ENCODE results near the gene KIF26B.

The KIF26B gene

DNA sequence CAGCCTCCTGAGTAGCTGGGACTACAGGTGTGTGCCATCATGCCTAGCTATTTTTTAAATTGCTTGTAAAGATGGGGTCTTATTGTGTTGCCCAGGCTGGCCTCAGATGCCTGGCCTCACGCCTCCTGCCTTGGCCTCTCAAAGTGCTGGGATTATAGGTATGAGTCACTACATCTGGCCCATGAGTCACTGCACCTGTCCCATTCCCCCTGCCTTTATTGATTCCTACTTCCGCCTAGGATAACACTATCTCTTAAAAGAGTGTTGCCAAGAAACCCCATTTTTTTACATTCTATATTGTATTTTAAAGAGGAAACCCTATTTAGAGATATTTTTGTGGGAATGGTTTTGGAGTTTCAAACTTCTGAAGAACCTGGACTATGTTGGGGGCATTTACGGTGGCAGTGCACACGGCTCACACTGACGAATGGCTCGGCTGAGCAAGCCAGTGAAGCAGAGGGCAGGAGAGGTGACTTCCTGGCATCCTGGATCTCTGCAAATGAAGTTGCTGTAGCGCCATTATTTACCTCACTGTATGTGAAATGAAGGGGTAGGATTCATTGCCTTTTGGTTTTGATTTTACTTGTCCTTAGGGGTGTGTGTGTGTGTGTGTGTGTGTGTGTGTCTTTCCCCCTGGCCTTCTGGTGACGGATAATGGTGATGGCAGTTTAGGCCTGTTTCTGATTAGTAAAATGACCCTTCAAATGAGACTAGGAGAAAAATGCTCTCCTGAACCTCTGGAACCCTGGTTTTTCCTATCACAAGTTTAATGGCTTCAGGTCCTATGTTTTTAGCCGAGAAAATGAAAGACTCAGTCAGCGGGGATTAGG lies 22.5 kb downstream of the KIF26B start:
- no peaks in the 10 kb centered on the region for H3K4me1 Mint-ChIP-seq
- H3K9me3 Mint-ChIP-seq = no peaks in the 10 kb centered on the region
- no peak overlapping the region for H3K27ac Mint-ChIP-seq
- H3K4me3 Mint-ChIP-seq = no peak overlapping the region
- H3K27me3 Mint-ChIP-seq = peaks cover 1% of the 10 kb centered on the region
- H3K36me3 Mint-ChIP-seq = no peaks in the 10 kb centered on the region

DNA sequence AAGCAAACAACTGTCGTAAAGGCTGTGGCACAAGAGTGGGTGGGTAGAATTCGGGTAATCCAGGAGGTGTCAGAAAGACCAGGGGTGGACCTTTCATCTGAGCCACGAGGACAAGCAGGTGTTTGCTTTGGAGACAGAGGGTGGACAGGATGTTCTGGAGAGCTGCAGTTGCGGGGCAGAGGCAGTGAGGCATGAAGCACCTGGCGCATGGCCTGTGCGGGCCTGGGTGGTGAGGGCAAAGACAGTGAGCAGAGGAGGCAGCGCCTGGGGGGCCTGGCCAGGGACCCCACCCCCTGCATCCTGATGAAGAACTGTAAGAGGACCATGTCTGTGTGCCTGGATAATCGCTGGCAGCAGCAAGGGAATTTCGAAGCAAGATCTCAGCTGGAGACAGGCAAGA lies 24.9 kb downstream of the KIF26B start:
- Mint-ChIP-seq H3K27me3 (peaks cover 1% of the 10 kb centered on the region), H3K36me3 (no peaks in the 10 kb centered on the region), H3K27ac (no peak overlapping the region), H3K9me3 (no peaks in the 10 kb centered on the region), H3K4me3 (no peak overlapping the region), H3K4me1 (no peaks in the 10 kb centered on the region)

GRCh38 chr1:245180496-245181157 lies 25.8 kb downstream of the KIF26B start:
- Mint-ChIP-seq H3K36me3 (no peaks in the 10 kb centered on the region), H3K27me3 (peaks cover 1% of the 10 kb centered on the region), H3K4me3 (no peak overlapping the region), H3K27ac (no peak overlapping the region), H3K9me3 (no peaks in the 10 kb centered on the region), H3K4me1 (no peaks in the 10 kb centered on the region)

- no peak overlapping the region for H3K4me3 Mint-ChIP-seq
- no peak overlapping the region for H3K27ac Mint-ChIP-seq
- no peaks in the 10 kb centered on the region for H3K4me1 Mint-ChIP-seq
- no peaks in the 10 kb centered on the region for H3K9me3 Mint-ChIP-seq
- H3K27me3 Mint-ChIP-seq = peaks cover 1% of the 10 kb centered on the region
- no peaks in the 10 kb centered on the region for H3K36me3 Mint-ChIP-seq
Observed at GRCh38 chr1:245181158-245181517, 26.4 kb downstream of the KIF26B start.

DNA sequence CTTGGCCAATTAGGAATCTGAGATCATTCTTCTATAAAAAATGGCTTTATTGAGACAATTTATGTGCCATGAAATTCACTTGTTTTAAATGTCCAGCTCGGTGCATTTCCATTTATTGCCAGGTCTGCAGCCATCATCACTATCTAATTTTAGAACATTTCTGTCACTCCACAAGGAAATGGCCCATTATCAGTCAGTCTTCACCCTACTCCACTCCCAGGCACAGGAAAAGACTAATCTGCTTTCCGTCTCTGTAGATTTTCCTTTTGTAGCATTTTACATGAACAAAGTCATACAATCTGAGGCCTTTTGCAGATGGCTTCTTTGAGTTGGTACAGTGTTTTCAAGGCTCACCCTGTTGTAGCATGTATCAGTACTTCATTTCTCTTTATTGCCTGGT lies 27.2 kb downstream of the KIF26B start:
- Mint-ChIP-seq H3K27me3 (peaks cover 2% of the 10 kb centered on the region), H3K27ac (no peak overlapping the region), H3K9me3 (no peaks in the 10 kb centered on the region), H3K4me1 (no peaks in the 10 kb centered on the region), H3K4me3 (no peak overlapping the region), H3K36me3 (no peaks in the 10 kb centered on the region)

DNA sequence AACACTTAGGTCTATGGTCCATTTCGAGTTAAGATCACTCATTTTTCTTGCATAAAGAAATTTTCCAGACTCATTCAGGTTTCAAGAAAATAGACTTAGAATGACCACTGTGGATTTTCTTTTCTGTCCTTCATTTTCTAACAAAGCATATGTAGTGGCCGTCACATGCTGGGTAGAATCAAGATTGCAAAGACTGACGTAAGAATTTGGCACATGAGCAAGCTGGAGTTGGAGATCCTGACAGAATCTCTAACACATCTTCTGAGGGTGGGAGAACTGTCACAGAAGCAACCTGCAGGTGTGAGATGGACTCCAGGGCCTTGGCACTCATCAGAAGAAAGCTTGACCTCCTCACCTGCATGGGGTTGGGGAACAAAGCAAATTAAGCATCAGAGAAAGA lies 28.6 kb downstream of the KIF26B start:
- no peak overlapping the region for H3K27ac Mint-ChIP-seq
- H3K36me3 Mint-ChIP-seq = no peaks in the 10 kb centered on the region
- H3K4me3 Mint-ChIP-seq = no peak overlapping the region
- H3K4me1 Mint-ChIP-seq = no peaks in the 10 kb centered on the region
- peaks cover 3% of the 10 kb centered on the region for H3K27me3 Mint-ChIP-seq
- H3K9me3 Mint-ChIP-seq = no peaks in the 10 kb centered on the region

DNA sequence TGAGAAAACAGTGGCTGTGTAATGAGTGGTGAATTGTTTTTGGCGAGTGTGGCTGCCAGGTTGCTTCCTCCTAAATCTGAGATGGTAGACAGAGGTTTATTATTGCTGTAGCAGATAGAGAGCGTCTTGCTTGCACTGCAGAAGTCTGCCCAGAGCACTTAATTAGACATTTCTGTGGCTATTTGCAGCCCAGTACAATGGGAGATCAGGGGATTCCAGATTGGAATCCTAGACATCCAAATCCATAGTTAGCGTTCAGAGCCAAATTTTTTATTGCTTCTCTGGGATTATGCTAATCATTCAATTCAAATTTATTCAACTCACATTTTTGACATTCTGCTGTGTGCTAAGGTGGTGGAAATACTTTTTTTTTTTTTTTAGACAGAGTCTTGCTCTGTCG lies 30.0 kb downstream of the KIF26B start:
- H3K27me3 Mint-ChIP-seq = peaks cover 3% of the 10 kb centered on the region
- no peaks in the 10 kb centered on the region for H3K4me1 Mint-ChIP-seq
- no peak overlapping the region for H3K27ac Mint-ChIP-seq
- no peaks in the 10 kb centered on the region for H3K9me3 Mint-ChIP-seq
- H3K4me3 Mint-ChIP-seq = no peak overlapping the region
- no peaks in the 10 kb centered on the region for H3K36me3 Mint-ChIP-seq

DNA sequence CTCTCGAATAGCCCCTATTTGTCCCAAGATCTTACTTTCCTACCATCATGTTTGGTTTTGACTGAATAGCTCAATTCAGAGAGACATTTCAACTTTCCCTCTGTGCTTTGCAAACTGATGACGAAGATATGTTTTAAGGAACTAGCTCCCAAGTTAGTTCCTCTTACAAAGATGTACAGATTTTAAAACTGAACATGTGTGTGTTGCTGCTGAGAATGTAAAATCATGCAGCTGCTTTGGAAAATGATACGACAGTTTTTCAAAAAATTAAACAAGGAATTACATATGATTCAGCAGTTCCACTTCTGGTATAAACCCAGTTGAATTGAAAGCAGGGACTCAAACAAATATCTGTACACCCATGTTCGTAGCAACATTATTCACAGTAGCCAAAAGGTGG lies 33.6 kb downstream of the KIF26B start:
- no peaks in the 10 kb centered on the region for H3K9me3 Mint-ChIP-seq
- no peaks in the 10 kb centered on the region for H3K36me3 Mint-ChIP-seq
- H3K27me3 Mint-ChIP-seq = peaks cover 3% of the 10 kb centered on the region
- no peak overlapping the region for H3K4me3 Mint-ChIP-seq
- H3K27ac Mint-ChIP-seq = no peak overlapping the region
- no peaks in the 10 kb centered on the region for H3K4me1 Mint-ChIP-seq

DNA sequence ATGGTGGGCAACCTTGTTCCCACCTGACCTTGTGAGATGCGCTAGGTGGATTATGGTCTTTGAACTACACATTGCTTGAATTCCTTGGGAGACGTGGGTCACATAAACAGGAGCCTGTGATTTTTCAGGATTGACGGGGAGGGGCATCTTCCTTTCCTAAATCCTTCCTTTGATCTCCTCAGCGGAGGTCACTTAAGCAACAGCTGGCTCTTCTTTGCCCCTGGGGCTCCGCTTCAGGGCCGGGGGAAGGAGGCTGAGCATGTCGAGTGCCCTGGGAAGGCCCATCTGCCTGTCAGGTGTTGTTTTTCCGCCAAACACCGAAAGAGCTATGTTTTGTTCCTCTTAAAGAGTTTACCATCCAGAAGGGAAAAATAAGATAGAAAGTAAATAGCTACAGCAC lies 40.6 kb downstream of the KIF26B start:
- peaks cover 13% of the 10 kb centered on the region for H3K27me3 Mint-ChIP-seq
- no peaks in the 10 kb centered on the region for H3K9me3 Mint-ChIP-seq
- no peak overlapping the region for H3K4me3 Mint-ChIP-seq
- no peaks in the 10 kb centered on the region for H3K36me3 Mint-ChIP-seq
- H3K27ac Mint-ChIP-seq = no peak overlapping the region
- H3K4me1 Mint-ChIP-seq = no peaks in the 10 kb centered on the region

GRCh38 chr1:245197121-245197520 lies 42.3 kb downstream of the KIF26B start:
- Mint-ChIP-seq H3K4me1 (no peaks in the 10 kb centered on the region), H3K27ac (no peak overlapping the region), H3K36me3 (no peaks in the 10 kb centered on the region), H3K9me3 (no peaks in the 10 kb centered on the region), H3K27me3 (peaks cover 15% of the 10 kb centered on the region), H3K4me3 (no peak overlapping the region)

- Mint-ChIP-seq H3K9me3 (no peaks in the 10 kb centered on the region), H3K4me1 (no peaks in the 10 kb centered on the region), H3K36me3 (no peaks in the 10 kb centered on the region), H3K27me3 (peaks cover 15% of the 10 kb centered on the region), H3K27ac (no peak overlapping the region), H3K4me3 (no peak overlapping the region)
Observed at GRCh38 chr1:245197911-245198379, 43.2 kb downstream of the KIF26B start.

GRCh38 chr1:245198748-245199516 lies 44.1 kb downstream of the KIF26B start:
- H3K36me3 Mint-ChIP-seq = no peaks in the 10 kb centered on the region
- no peak overlapping the region for H3K4me3 Mint-ChIP-seq
- H3K27me3 Mint-ChIP-seq = peaks cover 15% of the 10 kb centered on the region
- no peak overlapping the region for H3K27ac Mint-ChIP-seq
- H3K9me3 Mint-ChIP-seq = no peaks in the 10 kb centered on the region
- H3K4me1 Mint-ChIP-seq = no peaks in the 10 kb centered on the region

DNA sequence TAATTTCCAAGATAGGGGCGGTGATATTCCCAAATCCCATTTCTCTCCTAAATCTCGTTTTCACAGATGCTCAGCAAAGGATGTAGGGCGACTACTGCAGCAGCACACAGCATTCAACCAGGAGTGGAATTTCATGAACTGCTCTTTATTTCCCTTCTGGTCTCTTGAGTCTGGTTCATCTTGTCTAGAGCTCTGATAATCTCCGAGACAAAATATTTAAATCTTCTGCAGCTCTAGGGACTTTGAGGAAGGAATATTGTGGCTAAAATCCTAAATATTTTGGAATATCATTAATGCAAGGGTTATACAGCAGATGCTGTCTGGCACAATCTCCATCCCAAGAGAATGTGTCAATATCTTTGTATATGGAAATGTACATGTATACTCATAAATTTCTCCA lies 45.4 kb downstream of the KIF26B start:
- Mint-ChIP-seq H3K27me3 (peaks cover 13% of the 10 kb centered on the region), H3K9me3 (peaks cover 3% of the 10 kb centered on the region), H3K36me3 (no peaks in the 10 kb centered on the region), H3K27ac (no peak overlapping the region), H3K4me1 (no peaks in the 10 kb centered on the region), H3K4me3 (no peak overlapping the region)

DNA sequence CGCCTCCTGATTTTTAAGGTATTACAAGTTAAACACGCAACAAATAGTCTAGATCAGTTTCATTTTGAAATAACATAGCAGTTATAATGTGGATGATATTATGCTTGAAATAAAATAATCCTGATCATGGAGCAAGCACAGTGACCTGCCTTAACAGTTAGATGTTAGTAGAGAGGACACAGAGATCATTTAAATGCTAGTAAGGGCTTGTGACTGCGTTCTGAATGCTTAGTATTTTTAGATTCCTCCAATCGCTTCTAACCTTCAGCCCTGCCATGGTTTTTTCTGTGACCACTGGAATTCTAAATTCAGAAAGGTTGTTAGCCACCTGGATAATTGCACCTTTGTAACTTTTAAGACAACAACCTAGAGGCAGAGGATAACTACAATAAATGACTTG lies 46.4 kb downstream of the KIF26B start:
- no peak overlapping the region for H3K27ac Mint-ChIP-seq
- no peak overlapping the region for H3K4me3 Mint-ChIP-seq
- no peaks in the 10 kb centered on the region for H3K36me3 Mint-ChIP-seq
- peaks cover 4% of the 10 kb centered on the region for H3K9me3 Mint-ChIP-seq
- peaks cover 12% of the 10 kb centered on the region for H3K27me3 Mint-ChIP-seq
- no peaks in the 10 kb centered on the region for H3K4me1 Mint-ChIP-seq

GRCh38 chr1:245201827-245202226 lies 47.0 kb downstream of the KIF26B start:
- Mint-ChIP-seq H3K27me3 (peaks cover 12% of the 10 kb centered on the region), H3K9me3 (peaks cover 7% of the 10 kb centered on the region), H3K4me1 (no peaks in the 10 kb centered on the region), H3K36me3 (peaks cover under 1% of the 10 kb centered on the region), H3K4me3 (no peak overlapping the region), H3K27ac (no peak overlapping the region)

GRCh38 chr1:245205396-245205795 lies 50.6 kb downstream of the KIF26B start:
- Mint-ChIP-seq H3K9me3 (peaks cover 10% of the 10 kb centered on the region), H3K4me3 (no peak overlapping the region), H3K27ac (no peak overlapping the region), H3K4me1 (no peaks in the 10 kb centered on the region), H3K27me3 (peaks cover 2% of the 10 kb centered on the region), H3K36me3 (peaks cover 4% of the 10 kb centered on the region)

All from activated naive CD4-positive, alpha-beta T cell treated with anti-CD3 and anti-CD28 coated beads, Interleukin-2, amount 50 U/mL, for 24 hours (primary cell).